ENCODE measurements around the gene VSIG2. TPM values are rescaled to one million over a fixed set of nuclear protein-coding genes. Genes with fewer than 3 reads are reported as not detected.
"Not testable (repeated sequence)": the region's sequence is repeated elsewhere in the genome, so short reads cannot be mapped to it uniquely, and the experiment has no call there.

Gene VSIG2
- polyA plus RNA-seq, 3 donors: not detected

GRCh38 chr11:124778281-124778680, 26.2 kb upstream of the VSIG2 start:
- no peak for DNase-seq
- Histone ChIP-seq H3K36me3 (replicated peaks in 1 of 2; ENCODE audit: control insufficient read depth in 1 of 2, insufficient read depth in 2 of 2, low read length in 2 of 2) (peaks cover 5 to 8% of the 10 kb centered on the region in 2 donors), H3K9ac (ENCODE audit: insufficient read depth, low read length, poor library complexity, severe bottlenecking) (no peak overlapping the region), H3K4me3 (replicated peaks in 1 of 3; ENCODE audit: low read depth in 2 of 3, low read length in 3 of 3) (no peak overlapping the region), H2AFZ (ENCODE audit: insufficient read depth, low read depth, low read length, poor library complexity, severe bottlenecking) (no peak overlapping the region), H4K20me1 (ENCODE audit: insufficient read depth, low read length) (no peaks in the 10 kb centered on the region), H3K27ac (ENCODE audit: low read depth in 1 of 2, low read length in 2 of 2) (no peak overlapping the region), H3K4me1 (ENCODE audit: control insufficient read depth in 1 of 2, insufficient read depth in 2 of 2, low read length in 2 of 2) (no peaks in the 10 kb centered on the region), H3K4me2 (replicated peaks; ENCODE audit: extremely low read depth, low read length, poor library complexity, severe bottlenecking) (no peak overlapping the region), H3K9me3 (replicated peaks in 1 of 2; ENCODE audit: control insufficient read depth in 1 of 2, insufficient read depth in 1 of 2, low read length in 2 of 2) (no peaks in the 10 kb centered on the region), H3K79me2 (ENCODE audit: insufficient read depth, low read length) (no peaks in the 10 kb centered on the region), H3K27me3 (ENCODE audit: control insufficient read depth in 2 of 2, insufficient read depth in 2 of 2, low read length in 2 of 2) (no peaks in the 10 kb centered on the region)
- WGBS (ENCODE audit: insufficient coverage): no CpG with 5 or more reads among the region's 2 CpGs
- Mint-ChIP-seq H3K9me3 (no peaks in the 10 kb centered on the region), H3K27me3 (ENCODE audit: low read depth in 3 of 3) (peaks cover 0 to 1% (median 0%) of the 10 kb centered on the region in 3 donors), H3K4me3 (no peak overlapping the region), H3K27ac (no peak overlapping the region), H3K4me1 (peaks cover 10% of the 10 kb centered on the region), H3K36me3 (peaks cover 17 to 23% of the 10 kb centered on the region in 2 donors)
- intact Hi-C loops (cut with micrococcal nuclease): no loop called here
- TF ChIP-seq CTCF (IDR thresholded peaks at IDR 0.05): no peak

- H3K9me3 ChIP-seq (replicated peaks in 1 of 2; ENCODE audit: control insufficient read depth in 1 of 2, insufficient read depth in 1 of 2, low read length in 2 of 2): no peaks in the 10 kb centered on the region
- H3K79me2 ChIP-seq (ENCODE audit: insufficient read depth, low read length): no peaks in the 10 kb centered on the region
- no peak for DNase-seq
- peaks cover 5 to 18% of the 10 kb centered on the region in 2 donors for H3K36me3 ChIP-seq (replicated peaks in 1 of 2; ENCODE audit: control insufficient read depth in 1 of 2, insufficient read depth in 2 of 2, low read length in 2 of 2)
- no peak overlapping the region for H3K27ac ChIP-seq (ENCODE audit: low read depth in 1 of 2, low read length in 2 of 2)
- Mint-ChIP-seq H3K36me3 (peaks cover 24 to 29% of the 10 kb centered on the region in 2 donors), H3K4me1 (peaks cover 10% of the 10 kb centered on the region), H3K27me3 (ENCODE audit: low read depth in 3 of 3) (peaks cover 0 to under 1% (median 0%) of the 10 kb centered on the region in 3 donors), H3K4me3 (no peak overlapping the region), H3K9me3 (no peaks in the 10 kb centered on the region), H3K27ac (no peak overlapping the region)
- no peak overlapping the region for H3K4me3 ChIP-seq (replicated peaks in 1 of 3; ENCODE audit: low read depth in 2 of 3, low read length in 3 of 3)
- no peak overlapping the region for H3K4me2 ChIP-seq (replicated peaks; ENCODE audit: extremely low read depth, low read length, poor library complexity, severe bottlenecking)
- no peak overlapping the region for H2AFZ ChIP-seq (ENCODE audit: insufficient read depth, low read depth, low read length, poor library complexity, severe bottlenecking)
- no peaks in the 10 kb centered on the region for H3K4me1 ChIP-seq (ENCODE audit: control insufficient read depth in 1 of 2, insufficient read depth in 2 of 2, low read length in 2 of 2)
- 86% methylated on average over 3 of the region's 7 CpGs for WGBS (ENCODE audit: insufficient coverage)
- intact Hi-C loops (cut with micrococcal nuclease): no loop called here
- no peak overlapping the region for H3K9ac ChIP-seq (ENCODE audit: insufficient read depth, low read length, poor library complexity, severe bottlenecking)
- no peaks in the 10 kb centered on the region for H3K27me3 ChIP-seq (ENCODE audit: control insufficient read depth in 2 of 2, insufficient read depth in 2 of 2, low read length in 2 of 2)
- TF ChIP-seq CTCF (IDR thresholded peaks at IDR 0.05): no peak
- no peaks in the 10 kb centered on the region for H4K20me1 ChIP-seq (ENCODE audit: insufficient read depth, low read length)
These were observed 25.0 kb upstream of the VSIG2 start for GRCh38 chr11:124776865-124777645.

- H3K9me3 Mint-ChIP-seq; intact Hi-C loops (cut with micrococcal nuclease); H3K4me1 ChIP-seq (ENCODE audit: control insufficient read depth in 1 of 2, insufficient read depth in 2 of 2, low read length in 2 of 2); H3K27me3 ChIP-seq (ENCODE audit: control insufficient read depth in 2 of 2, insufficient read depth in 2 of 2, low read length in 2 of 2); H3K4me3 Mint-ChIP-seq; H3K27me3 Mint-ChIP-seq (ENCODE audit: low read depth in 3 of 3); H3K79me2 ChIP-seq (ENCODE audit: insufficient read depth, low read length); H4K20me1 ChIP-seq (ENCODE audit: insufficient read depth, low read length); H3K9ac ChIP-seq (ENCODE audit: insufficient read depth, low read length, poor library complexity, severe bottlenecking); H3K4me3 ChIP-seq (replicated peaks in 1 of 3; ENCODE audit: low read depth in 2 of 3, low read length in 3 of 3); H3K4me1 Mint-ChIP-seq; DNase-seq; H3K9me3 ChIP-seq (replicated peaks in 1 of 2; ENCODE audit: control insufficient read depth in 1 of 2, insufficient read depth in 1 of 2, low read length in 2 of 2); H3K27ac Mint-ChIP-seq; H3K27ac ChIP-seq (ENCODE audit: low read depth in 1 of 2, low read length in 2 of 2); H2AFZ ChIP-seq (ENCODE audit: insufficient read depth, low read depth, low read length, poor library complexity, severe bottlenecking); H3K4me2 ChIP-seq (replicated peaks; ENCODE audit: extremely low read depth, low read length, poor library complexity, severe bottlenecking): not testable (repeated sequence)
- H3K36me3 ChIP-seq (replicated peaks in 1 of 2; ENCODE audit: control insufficient read depth in 1 of 2, insufficient read depth in 2 of 2, low read length in 2 of 2): peaks cover 24 to 76% of the 10 kb centered on the region in 2 donors
- peaks cover 49 to 52% of the 10 kb centered on the region in 2 donors for H3K36me3 Mint-ChIP-seq
- WGBS (ENCODE audit: insufficient coverage): 94% methylated on average over 5 of the region's 6 CpGs
These were observed 18.9 kb upstream of the VSIG2 start for GRCh38 chr11:124770959-124771358.
